A549 (cell line): ENCODE data around the gene TRIP11.

Experiments used
- RARB ChIP-seq: fragments of 250-450 bp; sonication (Bioruptor Pico); IDR thresholded peaks from 2 replicates; pipeline ENCODE4 v1.8.0; 2021; ENCODE audit warnings: mild to moderate bottlenecking, moderate library complexity
- SMC3 ChIP-seq: fragments of >200 bp; sonication (Bioruptor Twin); formaldehyde crosslinking; IDR thresholded peaks from 3 replicates; pipeline ENCODE4 v1.6.1; 2018; ENCODE audit warnings: inconsistent platforms
- TF ChIP-seq, protein P1 (sequence below): fragments of >200 bp; sonication (Bioruptor Twin); formaldehyde crosslinking; IDR thresholded peaks from 3 replicates; pipeline ENCODE4 v1.5.1; 2016
- TF ChIP-seq, protein P2 (sequence below): fragments of >200 bp; sonication (Bioruptor Twin); formaldehyde crosslinking; IDR thresholded peaks from 3 replicates; pipeline ENCODE4 v1.6.1; 2016

DNA sequence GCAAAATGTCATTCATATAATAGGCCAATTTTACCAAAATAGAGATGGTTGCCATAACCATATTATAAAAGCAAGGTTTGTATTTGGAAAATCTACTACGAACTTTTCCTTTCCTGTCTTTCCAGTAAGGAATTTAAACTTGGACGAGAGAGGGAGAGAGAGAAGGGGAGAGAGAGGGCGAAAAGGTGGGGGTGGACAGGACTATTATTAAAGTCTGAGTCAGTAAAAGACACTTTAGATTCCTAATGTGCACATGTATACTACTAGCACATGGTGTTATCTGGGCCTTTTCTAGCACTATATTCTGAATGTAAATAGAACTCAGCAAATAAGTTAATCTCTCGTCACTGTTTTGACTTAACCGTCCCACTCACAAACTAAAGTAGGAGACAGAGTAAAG lies 62.0 kb downstream of the TRIP11 start:
- TF ChIP-seq, protein P1, sequence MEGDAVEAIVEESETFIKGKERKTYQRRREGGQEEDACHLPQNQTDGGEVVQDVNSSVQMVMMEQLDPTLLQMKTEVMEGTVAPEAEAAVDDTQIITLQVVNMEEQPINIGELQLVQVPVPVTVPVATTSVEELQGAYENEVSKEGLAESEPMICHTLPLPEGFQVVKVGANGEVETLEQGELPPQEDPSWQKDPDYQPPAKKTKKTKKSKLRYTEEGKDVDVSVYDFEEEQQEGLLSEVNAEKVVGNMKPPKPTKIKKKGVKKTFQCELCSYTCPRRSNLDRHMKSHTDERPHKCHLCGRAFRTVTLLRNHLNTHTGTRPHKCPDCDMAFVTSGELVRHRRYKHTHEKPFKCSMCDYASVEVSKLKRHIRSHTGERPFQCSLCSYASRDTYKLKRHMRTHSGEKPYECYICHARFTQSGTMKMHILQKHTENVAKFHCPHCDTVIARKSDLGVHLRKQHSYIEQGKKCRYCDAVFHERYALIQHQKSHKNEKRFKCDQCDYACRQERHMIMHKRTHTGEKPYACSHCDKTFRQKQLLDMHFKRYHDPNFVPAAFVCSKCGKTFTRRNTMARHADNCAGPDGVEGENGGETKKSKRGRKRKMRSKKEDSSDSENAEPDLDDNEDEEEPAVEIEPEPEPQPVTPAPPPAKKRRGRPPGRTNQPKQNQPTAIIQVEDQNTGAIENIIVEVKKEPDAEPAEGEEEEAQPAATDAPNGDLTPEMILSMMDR, result no peak
- no peak for TF ChIP-seq RARB (CRISPR knock-in tag)
- TF ChIP-seq, protein P2, sequence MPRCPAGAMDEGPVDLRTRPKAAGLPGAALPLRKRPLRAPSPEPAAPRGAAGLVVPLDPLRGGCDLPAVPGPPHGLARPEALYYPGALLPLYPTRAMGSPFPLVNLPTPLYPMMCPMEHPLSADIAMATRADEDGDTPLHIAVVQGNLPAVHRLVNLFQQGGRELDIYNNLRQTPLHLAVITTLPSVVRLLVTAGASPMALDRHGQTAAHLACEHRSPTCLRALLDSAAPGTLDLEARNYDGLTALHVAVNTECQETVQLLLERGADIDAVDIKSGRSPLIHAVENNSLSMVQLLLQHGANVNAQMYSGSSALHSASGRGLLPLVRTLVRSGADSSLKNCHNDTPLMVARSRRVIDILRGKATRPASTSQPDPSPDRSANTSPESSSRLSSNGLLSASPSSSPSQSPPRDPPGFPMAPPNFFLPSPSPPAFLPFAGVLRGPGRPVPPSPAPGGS, result no peak
- no peak for TF ChIP-seq SMC3
